Sigmoid colon (tissue), 7 donors: Measurements from ENCODE around the gene AATK. TPM values are rescaled to one million over a fixed set of nuclear protein-coding genes. Genes with fewer than 3 reads are reported as not detected.
A peak's percentile ranks its signal among the peaks of the same experiment; 100 is the strongest.

ENCODE experiments used
- DNase-seq: peaks from one replicate; pipeline ENCODE4 v3.0.0-alpha.2; 2019
- H3K27ac ChIP-seq, 4 donors: fragments of 200-600 bp; sonication (generic); one replicate each; pipeline ENCODE4 v1.5.1; 2016 to 2019; ENCODE audit warnings: mild to moderate bottlenecking in 1 of 4
- H3K27me3 ChIP-seq, 3 donors: fragments of 200-600 bp; sonication (generic); one replicate each; pipeline ENCODE4 v1.5.1; 2019; ENCODE audit warnings: mild to moderate bottlenecking in 1 of 3
- H3K36me3 ChIP-seq, 4 donors: fragments of 200-600 bp; sonication (generic); one replicate each; pipeline ENCODE4 v1.5.1; 2016 to 2019
- H3K4me1 ChIP-seq, 4 donors: fragments of 200-600 bp; sonication (generic); one replicate each; pipeline ENCODE4 v1.5.1; 2017 to 2019
- H3K4me3 ChIP-seq, 4 donors: fragments of 200-600 bp; sonication (generic); one replicate each; pipeline ENCODE4 v1.5.1; 2017 to 2019; ENCODE audit warnings: mild to moderate bottlenecking in 2 of 4, moderate library complexity in 1 of 4
- H3K9me3 ChIP-seq, 4 donors: fragments of 200-600 bp in 3 of 4; sonication (generic) in 3 of 4; one replicate each; pipeline versions ENCODE4 v1.5.1 to v1.6.1; 2013 to 2019
- CTCF ChIP-seq, 4 experiments: fragments of 450-650 bp in 3 of 4; fragments of 200-600 bp in 1 of 4; IDR thresholded peaks; one replicate each; pipeline ENCODE4 v1.5.1; 2016 to 2019; ENCODE audit warnings: antibody characterized with exemption in 4 of 4, mild to moderate bottlenecking in 3 of 4, moderate library complexity in 2 of 4
- EP300 ChIP-seq, 4 donors: sonication (generic); formaldehyde crosslinking; IDR thresholded peaks; one replicate each; pipeline ENCODE4 v1.6.1; 2017; ENCODE audit warnings: antibody characterized with exemption in 4 of 4
- POLR2A ChIP-seq, 2 donors: fragments of 450-650 bp; IDR thresholded peaks; one replicate each; pipeline ENCODE4 v1.6.1; 2016; ENCODE audit warnings: antibody characterized with exemption in 2 of 2, mild to moderate bottlenecking in 2 of 2, moderate library complexity in 2 of 2
- POLR2AphosphoS5 ChIP-seq, 4 donors: sonication (generic); formaldehyde crosslinking; IDR thresholded peaks; one replicate each; pipeline ENCODE4 v1.6.1; 2017; ENCODE audit warnings: antibody characterized with exemption in 4 of 4
- WGBS, 2 donors: extraction: QIAGEN DNeasy Blood & Tissue Kit; methylation state at CpG; one replicate each; pipeline ENCODE4 v1.1.7; 2013; 5-methylcytosine and 5-hydroxymethylcytosine counted together
- intact Hi-C: fragments of 100-400 bp; cut with DNase I; formaldehyde crosslinking; loops from one replicate; pipeline ENCODE4 v1.15.1; 2023
- polyA plus RNA-seq, 3 donors: library from polyadenylated mRNA; stranded (reverse); fragments of 200-250 nt; gene quantifications; one replicate each; pipeline ENCODE4 v1.2.3, GENCODE V29; 2013
- total RNA-seq, 4 donors: library from RNA; depleted of rRNA; stranded (reverse); fragments of >200 nt; gene quantifications; one replicate each; pipeline ENCODE4 v1.1.0, GENCODE V29; 2016
- donor health status: healthy with polysubstance abuse.
- donor health status: Bipolar disorder and iron deficiency.
- donor health status: healthy.

AATK gene
- total and polyA plus RNA-seq, 7 donors = 0.16 to 9.6 (median 4.2) TPM

GRCh38 chr17:81200695-81201580, 34.9 kb upstream of the AATK start:
- no peak for DNase-seq
- TF ChIP-seq POLR2A (IDR thresholded peaks at IDR 0.05) = no peak
- peak; percentile 33 to 53 (median 40) for TF ChIP-seq CTCF (IDR thresholded peaks at IDR 0.05)
- Histone ChIP-seq H3K4me3 (no peak overlapping the region), H3K4me1 (peaks cover 0 to 15% (median 0%) of the 10 kb centered on the region in 4 donors), H3K36me3 (peaks cover 0 to 22% (median 0%) of the 10 kb centered on the region in 4 donors), H3K27ac (no peak overlapping the region), H3K9me3 (no peaks in the 10 kb centered on the region), H3K27me3 (no peaks in the 10 kb centered on the region)
- intact Hi-C loops = loop anchor here (5.0 kb wide), 1 partner anchor 59 kb away; no protein-coding TSS in a partner anchor
- WGBS, 2 donors = 66 to 78% methylated on average over 27 of the region's 27 CpGs

- peaks cover 0 to 22% (median 0%) of the 10 kb centered on the region in 4 donors for H3K4me1 ChIP-seq
- peaks cover 0 to 28% (median 0%) of the 10 kb centered on the region in 4 donors for H3K36me3 ChIP-seq
- H3K9me3 ChIP-seq = no peaks in the 10 kb centered on the region
- 96 to 97% methylated on average over 18 of the region's 18 CpGs for WGBS, 2 donors
- no peaks in the 10 kb centered on the region for H3K27me3 ChIP-seq
- intact Hi-C loops = loop anchor here (5.0 kb wide), 1 partner anchor 58 kb away; no protein-coding TSS in a partner anchor
- no peak overlapping the region for H3K27ac ChIP-seq
- H3K4me3 ChIP-seq = no peak overlapping the region
- TF ChIP-seq EP300 (IDR thresholded peaks at IDR 0.05) = no peak
- no peak for DNase-seq
Measured at GRCh38 chr17:81200201-81200600, 34.2 kb upstream of the AATK start.

GRCh38 chr17:81199482-81199830, 33.4 kb upstream of the AATK start:
- WGBS, 2 donors = 92 to 96% methylated on average over 18 of the region's 18 CpGs
- no peak overlapping the region for H3K4me3 ChIP-seq
- no peaks in the 10 kb centered on the region for H3K27me3 ChIP-seq
- no peak overlapping the region for H3K27ac ChIP-seq
- DNase-seq = no peak
- peaks cover 0 to 28% (median 0%) of the 10 kb centered on the region in 4 donors for H3K36me3 ChIP-seq
- peaks cover 0 to 28% (median 0%) of the 10 kb centered on the region in 4 donors for H3K4me1 ChIP-seq
- TF ChIP-seq CTCF (IDR thresholded peaks at IDR 0.05) (no peak), POLR2A (IDR thresholded peaks at IDR 0.05) (no peak), POLR2AphosphoS5 (IDR thresholded peaks at IDR 0.05) (no peak), EP300 (IDR thresholded peaks at IDR 0.05) (no peak)
- intact Hi-C loops = no loop called here
- no peaks in the 10 kb centered on the region for H3K9me3 ChIP-seq

GRCh38 chr17:81198826-81199481, 32.9 kb upstream of the AATK start:
- 93 to 94% methylated on average over 22 of the region's 22 CpGs for WGBS, 2 donors
- peaks cover 0 to 28% (median 0%) of the 10 kb centered on the region in 4 donors for H3K4me1 ChIP-seq
- H3K4me3 ChIP-seq = no peak overlapping the region
- H3K36me3 ChIP-seq = peaks cover 0 to 28% (median 0%) of the 10 kb centered on the region in 4 donors
- H3K27me3 ChIP-seq = no peaks in the 10 kb centered on the region
- intact Hi-C loops = no loop called here
- H3K27ac ChIP-seq = no peak overlapping the region
- H3K9me3 ChIP-seq = no peaks in the 10 kb centered on the region
- TF ChIP-seq CTCF (IDR thresholded peaks at IDR 0.05) (no peak), EP300 (IDR thresholded peaks at IDR 0.05) (no peak), POLR2AphosphoS5 (IDR thresholded peaks at IDR 0.05) (no peak), POLR2A (IDR thresholded peaks at IDR 0.05) (no peak)
- DNase-seq = no peak

GRCh38 chr17:81197831-81198490, 31.9 kb upstream of the AATK start:
- H3K4me3 ChIP-seq = no peak overlapping the region
- peaks cover 0 to 20% (median 0%) of the 10 kb centered on the region in 4 donors for H3K36me3 ChIP-seq
- H3K4me1 ChIP-seq = peaks cover 0 to 28% (median 0%) of the 10 kb centered on the region in 4 donors
- 90 to 96% methylated on average over 21 of the region's 21 CpGs for WGBS, 2 donors
- DNase-seq = no peak
- no peaks in the 10 kb centered on the region for H3K9me3 ChIP-seq
- no peak for TF ChIP-seq POLR2AphosphoS5 (IDR thresholded peaks at IDR 0.05)
- no peak for TF ChIP-seq CTCF (IDR thresholded peaks at IDR 0.05)
- TF ChIP-seq POLR2A (IDR thresholded peaks at IDR 0.05) = no peak
- no peak overlapping the region for H3K27ac ChIP-seq
- intact Hi-C loops = no loop called here
- H3K27me3 ChIP-seq = no peaks in the 10 kb centered on the region
